GM10266 (cell line): ENCODE data around the gene TGM3.

Experiments used
- DNase-seq: peaks from one replicate; pipeline ENCODE4 v3.0.0; 2012; ENCODE audit errors: extremely low spot score
- CTCF ChIP-seq: IDR thresholded peaks from 2 replicates; pipeline ENCODE4 v1.5.1; 2012; ENCODE audit warnings: mild to moderate bottlenecking, low read depth; ENCODE audit not compliant: control insufficient read depth, insufficient read depth; ENCODE audit errors: missing control alignments

TGM3 gene

GRCh38 chr20:2346188-2346587 is 50.4 kb downstream of the TGM3 start:
- TF ChIP-seq CTCF: no peak
- DNase-seq: no peak

DNA sequence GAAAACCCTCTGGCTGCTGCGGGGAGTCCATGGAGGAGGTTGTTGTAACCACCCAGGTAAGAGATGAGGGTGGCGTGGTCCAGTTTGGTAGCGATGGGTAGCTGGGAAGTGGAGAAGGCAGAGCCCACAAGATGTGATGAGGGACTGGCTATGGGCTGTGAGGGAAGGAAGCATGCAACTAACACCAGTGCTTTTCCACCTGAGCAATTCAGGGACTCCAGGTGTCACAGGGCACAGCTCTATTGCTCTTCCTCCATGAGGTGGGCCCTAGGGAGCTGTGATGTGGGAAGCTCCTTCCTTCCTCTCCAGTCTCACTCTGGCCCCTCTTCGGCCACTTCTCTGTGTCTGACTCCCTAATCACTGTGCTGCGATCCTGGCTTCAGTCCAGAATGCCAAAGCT is 52.5 kb downstream of the TGM3 start:
- no peak for DNase-seq
- TF ChIP-seq CTCF: no peak

GRCh38 chr20:2349801-2350200 is 54.0 kb downstream of the TGM3 start:
- no peak for DNase-seq
- TF ChIP-seq CTCF: no peak

DNA sequence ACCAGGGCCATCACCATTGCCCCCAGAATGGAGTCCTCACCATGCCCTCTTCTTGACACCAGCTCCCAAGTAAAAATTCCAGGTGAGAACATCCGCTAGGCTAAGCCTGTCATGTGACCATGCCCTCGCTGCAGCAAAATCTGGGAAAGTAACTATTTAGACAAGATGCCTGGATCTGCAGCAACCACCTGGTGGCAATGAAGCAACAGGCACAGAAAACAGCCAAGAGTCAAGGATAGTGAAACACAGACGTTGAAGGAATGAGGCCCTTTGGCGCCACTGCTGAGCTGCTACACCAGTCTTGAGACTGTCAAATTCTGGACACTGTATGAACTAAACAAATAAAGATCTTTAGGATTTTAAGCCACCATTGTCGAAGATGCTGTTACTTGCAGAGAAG is 54.8 kb downstream of the TGM3 start:
- no peak for DNase-seq
- TF ChIP-seq CTCF: no peak

DNA sequence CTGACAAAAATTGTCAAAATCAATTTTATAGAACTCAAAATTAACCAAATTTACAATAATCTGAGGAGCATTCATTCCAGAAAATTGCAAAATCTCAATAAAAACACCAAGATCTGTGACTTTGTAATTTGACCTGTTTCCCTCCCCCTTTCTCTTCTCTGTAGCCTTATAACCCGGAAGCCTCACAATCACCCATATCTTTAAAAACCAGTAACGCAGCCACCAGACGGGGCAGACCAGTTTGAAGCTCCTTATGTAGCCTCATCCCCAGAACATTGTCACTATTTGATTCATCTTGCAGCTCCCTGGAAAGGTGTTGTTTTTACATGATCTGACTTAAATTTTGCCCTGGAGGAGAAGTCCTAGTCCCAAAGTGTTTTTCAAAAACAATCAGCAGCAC is 57.4 kb downstream of the TGM3 start:
- DNase-seq: no peak
- no peak for TF ChIP-seq CTCF

- no peak for TF ChIP-seq CTCF
- DNase-seq: no peak
Measured at GRCh38 chr20:2357114-2357513, 61.3 kb downstream of the TGM3 start.

DNA sequence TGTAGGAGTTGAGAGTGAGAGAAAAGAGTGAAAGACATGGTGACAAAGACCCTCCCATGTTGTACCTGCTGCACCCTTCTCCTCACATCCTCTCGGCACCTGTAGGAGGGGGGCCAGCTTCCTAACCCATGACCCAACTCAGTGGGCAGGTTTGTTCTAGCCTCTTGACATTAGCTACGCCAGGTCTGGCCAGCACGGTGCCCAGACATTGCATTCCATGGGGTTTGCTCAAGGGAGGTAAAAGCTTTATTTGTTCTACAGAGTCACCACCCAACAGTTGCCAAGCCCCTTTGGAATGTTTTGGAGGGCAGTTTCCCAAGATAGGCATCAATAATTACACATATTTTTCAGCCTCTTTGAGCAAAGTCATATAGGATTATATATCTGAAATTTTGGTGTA is 62.2 kb downstream of the TGM3 start:
- TF ChIP-seq CTCF: no peak

GRCh38 chr20:2361035-2361593 is 65.3 kb downstream of the TGM3 start:
- no peak for TF ChIP-seq CTCF
- no peak for DNase-seq

More for the DNA sequence above, 62.2 kb downstream of the TGM3 start:
- no peak for DNase-seq
